Panc1 (cell line): ENCODE results near the gene KNCN. TPM values are rescaled to one million over a fixed set of nuclear protein-coding genes. Genes with fewer than 3 reads are reported as not detected.

Source experiments
- ATAC-seq: fragments of 200-7000 bp; cut with Tn5 transposase; 2 replicates; pipeline ENCODE4 v1.9.1; 2020; ENCODE audit warnings: mild to moderate bottlenecking, moderate library complexity
- BruUV-seq: library from RNA; stranded (reverse); fragments of 400-500 nt; replicated peaks from 2 replicates; lab custom pipeline; 2021; lab: Mats Ljungman, UMichigan
- CTCF ChIA-PET: fragments of 300-600 bp; sonication (Branson Sonifier 250); formaldehyde crosslinking; loops from one replicate; lab custom pipeline; 2022; ENCODE audit warnings: antibody characterized with exemption; lab: Charles Lee
- POLR2A ChIA-PET: fragments of 300-600 bp; sonication (Branson Sonifier 250); formaldehyde crosslinking; loops from one replicate; lab custom pipeline; 2022; ENCODE audit warnings: antibody characterized with exemption; lab: Charles Lee
- DNase-seq: peaks from one replicate; pipeline ENCODE4 v3.0.0-alpha.2; 2010; ENCODE audit warnings: low read depth, low spot score
- H3K27ac ChIP-seq: 2 replicates; pipeline ENCODE4 v1.5.1; 2011; ENCODE audit warnings: mild to moderate bottlenecking, low read length, inconsistent platforms
- H3K27me3 ChIP-seq: fragments of 200-500 bp; sonication (Bioruptor generic); 2 replicates; pipeline ENCODE4 v1.6.0; 2014; ENCODE audit warnings: low read length, inconsistent platforms; ENCODE audit not compliant: control insufficient read depth, insufficient read depth
- H3K36me3 ChIP-seq: fragments of 200-500 bp; sonication (Bioruptor generic); 2 replicates; pipeline ENCODE4 v1.5.1; 2014; ENCODE audit warnings: inconsistent platforms, mild to moderate bottlenecking, low read length, moderate library complexity; ENCODE audit not compliant: control insufficient read depth, insufficient read depth
- H3K4me1 ChIP-seq: 2 replicates; pipeline ENCODE4 v1.5.1; 2011; ENCODE audit warnings: inconsistent platforms, mild to moderate bottlenecking, low read length, moderate library complexity; ENCODE audit not compliant: control insufficient read depth, insufficient read depth
- H3K4me3 ChIP-seq, 2 experiments: 2 replicates each; pipeline ENCODE4 v1.5.1; 2011 to 2012; ENCODE audit warnings: low read depth in 2 of 2, low read length in 2 of 2, mild to moderate bottlenecking in 2 of 2, inconsistent platforms in 1 of 2, moderate library complexity in 1 of 2
- H3K9me3 ChIP-seq: fragments of 200-500 bp; sonication (Bioruptor generic); 2 replicates; pipeline ENCODE4 v1.5.1; 2014; ENCODE audit warnings: low read depth, mild to moderate bottlenecking, inconsistent platforms, low read length, moderate library complexity; ENCODE audit not compliant: control insufficient read depth, insufficient read depth
- CTCF ChIP-seq: fragments of 450-650 bp; IDR thresholded peaks from 2 replicates; pipeline ENCODE4 v1.5.1; 2017; ENCODE audit warnings: mild to moderate bottlenecking
- POLR2AphosphoS5 ChIP-seq: IDR thresholded peaks from 2 replicates; pipeline ENCODE4 v1.6.1; 2012; ENCODE audit warnings: mild to moderate bottlenecking, low read depth, low read length, moderate library complexity
- REST ChIP-seq, 2 experiments: IDR thresholded peaks; 2 replicates each; pipeline ENCODE4 v1.6.1; 2011 to 2012; ENCODE audit warnings: low read depth in 2 of 2, control low read depth in 1 of 2, low read length in 1 of 2, mild to moderate bottlenecking in 1 of 2, moderate library complexity in 1 of 2; ENCODE audit not compliant: insufficient read depth in 1 of 2
- SIN3A ChIP-seq: IDR thresholded peaks from 2 replicates; pipeline ENCODE4 v1.6.1; 2012; ENCODE audit warnings: low read depth, mild to moderate bottlenecking, low read length, moderate library complexity, borderline replicate concordance; ENCODE audit not compliant: insufficient read depth
- TCF7L2 ChIP-seq: IDR thresholded peaks from 2 replicates; pipeline ENCODE4 v1.6.1; 2011; ENCODE audit warnings: mild to moderate bottlenecking, low read depth, low read length, inconsistent platforms
- in situ Hi-C: cut with HindIII; loops from 2 replicates; pipeline ENCODE4 v1.10.0; 2016; ENCODE audit warnings: low sequenced_read_pairs, low pct_unique_long_range_greater_than_20kb
- intact Hi-C: fragments of 100-400 bp; cut with micrococcal nuclease; formaldehyde crosslinking; loops from one replicate; pipeline ENCODE4 v1.10.0; 2022; ENCODE audit not compliant: unreplicated experiment
- total RNA-seq: library from RNA; stranded (reverse); gene quantifications from one replicate; pipeline ENCODE4 v1.2.1, GENCODE V29; 2021; ENCODE audit not compliant: unreplicated experiment

KNCN gene
- total RNA-seq, 1 experiment from 2014 or later: not detected

GRCh38 chr1:46553506-46553905 lies 2.1 kb upstream of the KNCN start:
- intact Hi-C loops: no loop called here
- H3K4me3 ChIP-seq: no peak overlapping the region
- in situ Hi-C loops: no loop called here
- POLR2A ChIA-PET: no interaction called here
- no peaks in the 10 kb centered on the region for H3K4me1 ChIP-seq
- DNase-seq: no peak
- H3K9me3 ChIP-seq: no peaks in the 10 kb centered on the region
- H3K27me3 ChIP-seq: no peaks in the 10 kb centered on the region
- CTCF ChIA-PET: interaction anchor here (0.6 to 0.9 kb wide), 2 partner anchors 127 to 172 kb away, joined by 3 read pairs; no protein-coding TSS in a partner anchor
- H3K36me3 ChIP-seq: no peaks in the 10 kb centered on the region
- TF ChIP-seq POLR2AphosphoS5 (no peak), SIN3A (no peak)
- ATAC-seq: no peak
- no TSS peak for BruUV-seq
- no peak overlapping the region for H3K27ac ChIP-seq

GRCh38 chr1:46552357-46553237 lies 1.1 kb upstream of the KNCN start:
- in situ Hi-C loops: no loop called here
- POLR2A ChIA-PET: no interaction called here
- no peaks in the 10 kb centered on the region for H3K4me1 ChIP-seq
- H3K27me3 ChIP-seq: no peaks in the 10 kb centered on the region
- BruUV-seq: no TSS peak
- ATAC-seq: no peak
- intact Hi-C loops: no loop called here
- no peak overlapping the region for H3K27ac ChIP-seq
- TF ChIP-seq POLR2AphosphoS5: no peak
- no peak for TF ChIP-seq SIN3A
- TF ChIP-seq TCF7L2: no peak
- no peak for TF ChIP-seq REST (IDR thresholded peaks at IDR 0.05; ENCODE audit: insufficient read depth in 1 of 2, low read depth in 2 of 2, low read length in 1 of 2)
- TF ChIP-seq CTCF: no peak
- DNase-seq: no peak
- no peaks in the 10 kb centered on the region for H3K36me3 ChIP-seq
- no peaks in the 10 kb centered on the region for H3K9me3 ChIP-seq
- CTCF ChIA-PET: interaction anchor here (0.6 to 0.9 kb wide), 2 partner anchors 126 to 172 kb away, joined by 3 read pairs; no protein-coding TSS in a partner anchor
- no peak overlapping the region for H3K4me3 ChIP-seq

- H3K4me3 ChIP-seq: no peak overlapping the region
- no peaks in the 10 kb centered on the region for H3K9me3 ChIP-seq
- intact Hi-C loops (no loop called here), in situ Hi-C loops (no loop called here)
- ChIA-PET POLR2A (no interaction called here), CTCF (no interaction called here)
- no peaks in the 10 kb centered on the region for H3K36me3 ChIP-seq
- H3K4me1 ChIP-seq: no peaks in the 10 kb centered on the region
- DNase-seq (no peak), ATAC-seq (no peak)
- no TSS peak for BruUV-seq
- no peak for TF ChIP-seq REST (IDR thresholded peaks at IDR 0.05; ENCODE audit: insufficient read depth in 1 of 2, low read depth in 2 of 2, low read length in 1 of 2)
- no peak for TF ChIP-seq TCF7L2
- TF ChIP-seq SIN3A: no peak
- TF ChIP-seq POLR2AphosphoS5: no peak
- TF ChIP-seq CTCF: no peak
- no peak overlapping the region for H3K27ac ChIP-seq
- no peaks in the 10 kb centered on the region for H3K27me3 ChIP-seq
These were observed 656 bp downstream of the KNCN start for GRCh38 chr1:46550751-46551231.
